PC-3 (cell line): ENCODE results near the gene HPCA. TPM values are rescaled to one million over a fixed set of nuclear protein-coding genes. Genes with fewer than 3 reads are reported as not detected.

ENCODE experiments used
- ATAC-seq: fragments of 200-7000 bp; cut with Tn5 transposase; 2 replicates; pipeline ENCODE4 v1.9.1; 2020; ENCODE audit warnings: mild to moderate bottlenecking, moderate library complexity
- BruUV-seq: library from RNA; stranded (reverse); fragments of 400-500 nt; replicated peaks from 2 replicates; lab custom pipeline; 2021; lab: Mats Ljungman, UMichigan
- CTCF ChIA-PET: fragments of 300-600 bp; sonication (Branson Sonifier 250); formaldehyde crosslinking; loops from one replicate; lab custom pipeline; 2022; ENCODE audit warnings: antibody characterized with exemption; lab: Charles Lee
- POLR2A ChIA-PET: fragments of 300-600 bp; sonication (Branson Sonifier 250); formaldehyde crosslinking; loops from one replicate; lab custom pipeline; 2022; ENCODE audit warnings: antibody characterized with exemption; ENCODE audit not compliant: unreplicated experiment; lab: Charles Lee
- DNase-seq: peaks from one replicate; pipeline ENCODE4 v3.0.0-alpha.2; 2015
- H2AFZ ChIP-seq: fragments of 300-600 bp; sonication (generic); 2 replicates; pipeline ENCODE4 v1.6.0; 2016; ENCODE audit warnings: antibody characterized with exemption, low read length
- H3F3A ChIP-seq: fragments of 300-600 bp; sonication (generic); one replicate; pipeline ENCODE4 v1.6.0; 2017; ENCODE audit warnings: antibody characterized with exemption, low read length, control low read depth, mild to moderate bottlenecking; ENCODE audit not compliant: unreplicated experiment
- H3K27ac ChIP-seq: fragments of 300-600 bp; sonication (generic); 2 replicates; pipeline ENCODE4 v1.5.1; 2016; ENCODE audit warnings: mild to moderate bottlenecking, low read length
- H3K27me3 ChIP-seq: fragments of 300-600 bp; sonication (generic); 2 replicates; pipeline ENCODE4 v1.6.1; 2016; ENCODE audit warnings: low read length, mixed read lengths
- H3K36me3 ChIP-seq: fragments of 300-600 bp; sonication (generic); 2 replicates; pipeline ENCODE4 v1.6.1; 2016; ENCODE audit warnings: low read depth, mixed run types, low read length, mixed read lengths
- H3K4me1 ChIP-seq: fragments of 300-600 bp; sonication (generic); 2 replicates; pipeline ENCODE4 v1.5.1; 2016; ENCODE audit warnings: low read length; ENCODE audit not compliant: insufficient read depth
- H3K4me2 ChIP-seq: fragments of 300-600 bp; sonication (generic); 2 replicates; pipeline ENCODE4 v1.6.0; 2016; ENCODE audit warnings: low read length
- H3K4me3 ChIP-seq: fragments of 300-600 bp; sonication (generic); 2 replicates; pipeline ENCODE4 v1.5.1; 2016; ENCODE audit warnings: mild to moderate bottlenecking, low read length, mixed read lengths
- H3K79me2 ChIP-seq: fragments of 300-600 bp; sonication (generic); 2 replicates; pipeline ENCODE4 v1.6.1; 2017; ENCODE audit warnings: low read length, mixed read lengths
- H3K9ac ChIP-seq: fragments of 300-600 bp; sonication (generic); 2 replicates; pipeline ENCODE4 v1.6.0; 2016; ENCODE audit warnings: mild to moderate bottlenecking, low read length
- H3K9me2 ChIP-seq: fragments of 300-600 bp; sonication (generic); replicated peaks from 2 replicates; pipeline ENCODE4 v1.6.1; 2016; ENCODE audit warnings: mixed run types, low read length, mixed read lengths
- H3K9me3 ChIP-seq: fragments of 300-600 bp; sonication (generic); 2 replicates; pipeline ENCODE4 v1.6.1; 2016; ENCODE audit warnings: low read length, mixed read lengths
- H4K20me1 ChIP-seq: fragments of 300-600 bp; sonication (generic); 2 replicates; pipeline ENCODE4 v1.6.1; 2016; ENCODE audit warnings: low read length, mixed read lengths
- EZH2 ChIP-seq: fragments of 300-600 bp; sonication (generic); IDR thresholded peaks from one replicate; pipeline ENCODE4 v1.6.1; 2017; ENCODE audit warnings: antibody characterized with exemption, mild to moderate bottlenecking, low read length; ENCODE audit not compliant: unreplicated experiment
- EZH2phosphoT487 ChIP-seq: fragments of 300-600 bp; sonication (generic); IDR thresholded peaks from 2 replicates; pipeline ENCODE4 v1.6.1; 2018; ENCODE audit warnings: mild to moderate bottlenecking, antibody characterized with exemption, low read length, borderline replicate concordance
- intact Hi-C: fragments of 100-400 bp; cut with micrococcal nuclease; formaldehyde crosslinking; loops from 2 replicates; pipeline ENCODE4 v1.9.0; 2023
- total RNA-seq: library from RNA; depleted of rRNA; stranded (reverse); fragments of >200 nt; gene quantifications from 2 replicates; pipeline ENCODE4 v1.2.3, GENCODE V29; 2014
- TF ChIP-seq, protein P1 (sequence below): fragments of 300-600 bp; sonication (generic); conservative IDR thresholded peaks from 2 replicates; pipeline ENCODE4 v1.5.1; 2017; ENCODE audit warnings: antibody characterized with exemption, low read depth, mild to moderate bottlenecking, low read length

Gene HPCA
- total RNA-seq, 1 experiment from 2014 or later = not detected

DNA sequence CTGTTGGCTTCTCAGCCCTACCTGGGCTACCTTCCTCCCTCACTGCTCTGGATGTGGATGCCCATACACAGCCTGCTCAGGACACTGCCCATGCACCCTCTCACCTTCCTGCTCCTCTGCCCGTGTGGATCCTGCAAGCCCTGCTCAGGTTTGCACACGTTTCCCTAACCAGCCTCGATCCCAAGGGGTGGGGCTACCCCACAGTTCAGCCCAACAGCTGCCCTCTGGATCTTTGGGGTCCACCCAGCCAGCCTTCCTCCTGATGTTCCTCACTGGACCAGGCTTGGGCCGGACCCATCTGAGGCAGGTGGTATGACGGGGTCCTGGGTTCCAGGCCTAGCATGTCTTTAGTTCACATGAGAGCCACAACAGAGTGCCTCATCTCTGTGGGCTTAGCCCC, 10.2 kb downstream of the HPCA start:
- TF ChIP-seq EZH2phosphoT487 (no peak), EZH2 (no peak)
- TF ChIP-seq, protein P1, sequence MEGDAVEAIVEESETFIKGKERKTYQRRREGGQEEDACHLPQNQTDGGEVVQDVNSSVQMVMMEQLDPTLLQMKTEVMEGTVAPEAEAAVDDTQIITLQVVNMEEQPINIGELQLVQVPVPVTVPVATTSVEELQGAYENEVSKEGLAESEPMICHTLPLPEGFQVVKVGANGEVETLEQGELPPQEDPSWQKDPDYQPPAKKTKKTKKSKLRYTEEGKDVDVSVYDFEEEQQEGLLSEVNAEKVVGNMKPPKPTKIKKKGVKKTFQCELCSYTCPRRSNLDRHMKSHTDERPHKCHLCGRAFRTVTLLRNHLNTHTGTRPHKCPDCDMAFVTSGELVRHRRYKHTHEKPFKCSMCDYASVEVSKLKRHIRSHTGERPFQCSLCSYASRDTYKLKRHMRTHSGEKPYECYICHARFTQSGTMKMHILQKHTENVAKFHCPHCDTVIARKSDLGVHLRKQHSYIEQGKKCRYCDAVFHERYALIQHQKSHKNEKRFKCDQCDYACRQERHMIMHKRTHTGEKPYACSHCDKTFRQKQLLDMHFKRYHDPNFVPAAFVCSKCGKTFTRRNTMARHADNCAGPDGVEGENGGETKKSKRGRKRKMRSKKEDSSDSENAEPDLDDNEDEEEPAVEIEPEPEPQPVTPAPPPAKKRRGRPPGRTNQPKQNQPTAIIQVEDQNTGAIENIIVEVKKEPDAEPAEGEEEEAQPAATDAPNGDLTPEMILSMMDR = no peak
- ATAC-seq (no peak), DNase-seq (no peak)
- intact Hi-C loops = no loop called here
- H4K20me1 ChIP-seq = no peaks in the 10 kb centered on the region
- no peak overlapping the region for H3K9ac ChIP-seq
- POLR2A ChIA-PET = no interaction called here
- no peaks in the 10 kb centered on the region for H3K36me3 ChIP-seq
- H3K79me2 ChIP-seq = peaks cover 13% of the 10 kb centered on the region
- no peak overlapping the region for H3K4me3 ChIP-seq
- peaks cover 10% of the 10 kb centered on the region for H3K4me1 ChIP-seq
- H3K27ac ChIP-seq = no peak overlapping the region
- BruUV-seq = no TSS peak
- no peaks in the 10 kb centered on the region for H3K27me3 ChIP-seq
- no peaks in the 10 kb centered on the region for H3K9me2 ChIP-seq
- no peaks in the 10 kb centered on the region for H3F3A ChIP-seq
- H2AFZ ChIP-seq = no peak overlapping the region
- H3K9me3 ChIP-seq = no peaks in the 10 kb centered on the region
- H3K4me2 ChIP-seq = no peak overlapping the region
- CTCF ChIA-PET = no interaction called here

DNA sequence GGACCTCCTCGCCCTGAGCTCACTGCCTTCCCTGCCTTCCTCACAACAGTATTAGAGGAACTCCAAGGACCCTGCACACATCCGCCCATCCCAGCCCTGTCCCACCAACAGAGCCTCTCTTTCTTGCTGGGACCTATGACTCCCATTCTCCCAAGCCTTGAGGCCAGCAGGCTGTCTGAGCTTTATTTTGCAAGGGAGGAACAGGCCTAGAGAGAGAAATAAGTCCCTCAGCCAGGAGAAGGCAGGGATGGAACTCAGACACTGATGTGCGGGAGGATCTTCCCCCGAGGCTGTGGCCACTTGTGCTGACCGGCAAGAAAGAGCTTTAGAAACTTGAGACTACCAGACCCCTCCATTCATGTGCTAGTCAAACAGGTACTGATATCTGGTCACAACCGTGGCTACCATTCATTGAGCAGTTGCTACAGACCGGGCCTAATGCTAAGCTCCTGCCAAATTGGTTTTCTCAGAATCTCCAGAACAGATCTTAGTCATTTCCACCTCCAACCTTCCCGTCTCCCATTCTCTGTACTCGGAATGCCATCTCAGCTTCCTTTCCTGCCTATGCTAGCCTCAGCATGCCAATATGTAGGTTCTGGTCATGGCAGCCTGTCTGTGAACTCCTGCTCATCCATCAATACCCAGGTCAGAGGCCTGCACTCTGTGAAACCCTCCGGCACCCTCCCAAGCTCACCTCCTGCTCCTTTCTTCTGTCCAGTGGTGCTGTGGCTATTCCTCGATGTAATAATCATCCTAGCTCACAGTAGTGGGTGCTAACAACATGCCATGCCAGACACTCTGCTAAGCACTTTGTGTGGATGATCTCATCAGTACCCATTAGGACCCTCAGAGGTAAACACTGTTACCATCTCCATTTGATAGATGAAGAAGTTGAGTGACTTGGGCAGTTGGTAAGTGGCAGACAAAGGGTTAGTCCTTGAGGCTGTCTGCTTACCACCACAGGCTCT, 11.1 kb downstream of the HPCA start:
- no peaks in the 10 kb centered on the region for H3K27me3 ChIP-seq
- POLR2A ChIA-PET = no interaction called here
- H3K27ac ChIP-seq = no peak overlapping the region
- BruUV-seq = no TSS peak
- CTCF ChIA-PET = no interaction called here
- no peak overlapping the region for H2AFZ ChIP-seq
- ATAC-seq = no peak
- DNase-seq = no peak
- H3K9me3 ChIP-seq = no peaks in the 10 kb centered on the region
- no peak overlapping the region for H3K4me2 ChIP-seq
- no peaks in the 10 kb centered on the region for H3F3A ChIP-seq
- TF ChIP-seq EZH2 (no peak), EZH2phosphoT487 (no peak)
- TF ChIP-seq, protein P1 = no peak
- H3K4me3 ChIP-seq = no peak overlapping the region
- no peaks in the 10 kb centered on the region for H4K20me1 ChIP-seq
- H3K9me2 ChIP-seq = no peaks in the 10 kb centered on the region
- intact Hi-C loops = no loop called here
- H3K79me2 ChIP-seq = peaks cover 13% of the 10 kb centered on the region
- peaks cover 10% of the 10 kb centered on the region for H3K4me1 ChIP-seq
- no peak overlapping the region for H3K9ac ChIP-seq
- no peaks in the 10 kb centered on the region for H3K36me3 ChIP-seq

DNA sequence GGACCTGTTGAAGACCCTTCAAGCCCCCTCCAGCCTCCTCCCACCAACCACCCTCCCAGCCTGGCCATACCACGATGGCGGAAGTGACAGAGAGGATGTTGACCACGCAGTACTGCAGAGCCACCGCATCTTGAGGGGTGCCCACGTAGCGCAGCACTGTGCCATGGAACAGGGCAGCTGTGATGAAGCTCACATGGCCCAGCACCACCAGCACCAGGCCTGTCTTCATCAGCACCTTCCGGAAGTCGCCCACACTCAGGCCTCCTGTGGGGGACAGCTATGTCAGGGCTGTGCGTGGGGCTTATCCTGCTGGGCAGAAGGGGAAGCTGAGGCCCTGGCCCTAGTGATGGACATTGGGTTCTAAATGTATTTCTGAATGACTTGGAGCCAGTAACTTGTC, 11.8 kb downstream of the HPCA start:
- intact Hi-C loops = no loop called here
- H3K9me3 ChIP-seq = no peaks in the 10 kb centered on the region
- no peak overlapping the region for H3K27ac ChIP-seq
- no peaks in the 10 kb centered on the region for H3K27me3 ChIP-seq
- no peaks in the 10 kb centered on the region for H3K36me3 ChIP-seq
- no peak overlapping the region for H3K4me2 ChIP-seq
- TF ChIP-seq, protein P1 = no peak
- no peak for TF ChIP-seq EZH2
- no peak for TF ChIP-seq EZH2phosphoT487
- H3K9ac ChIP-seq = no peak overlapping the region
- ChIA-PET POLR2A (no interaction called here), CTCF (no interaction called here)
- no TSS peak for BruUV-seq
- no peak overlapping the region for H3K4me3 ChIP-seq
- H3K9me2 ChIP-seq = no peaks in the 10 kb centered on the region
- H2AFZ ChIP-seq = no peak overlapping the region
- H3K4me1 ChIP-seq = peaks cover 10% of the 10 kb centered on the region
- H3F3A ChIP-seq = no peaks in the 10 kb centered on the region
- DNase-seq (no peak), ATAC-seq (no peak)
- peaks cover 13% of the 10 kb centered on the region for H3K79me2 ChIP-seq
- H4K20me1 ChIP-seq = no peaks in the 10 kb centered on the region
